Esophagus muscularis mucosa (tissue), 4 donors: ENCODE data around the gene PDXDC1. TPM values are rescaled to one million over a fixed set of nuclear protein-coding genes. Genes with fewer than 3 reads are reported as not detected.
"Not testable (repeated sequence)": the region's sequence is repeated elsewhere in the genome, so short reads cannot be mapped to it uniquely, and the experiment has no call there.

Experiments
- DNase-seq: peaks from one replicate; pipeline ENCODE4 v3.0.0-alpha.2; 2017; ENCODE audit errors: extremely low spot score
- H3K27ac ChIP-seq, 4 donors: fragments of 200-600 bp; sonication (generic); replicated peaks in 1 of 4; 1 replicate in 3 of 4; 2 replicates in 1 of 4; pipeline ENCODE4 v1.5.1; 2016 to 2019; ENCODE audit warnings: mild to moderate bottlenecking in 1 of 4
- H3K27me3 ChIP-seq, 4 donors: fragments of 200-600 bp; sonication (generic); one replicate each; pipeline versions ENCODE4 v1.5.1 to v1.6.0; 2016 to 2019
- H3K36me3 ChIP-seq, 4 donors: fragments of 200-600 bp; sonication (generic); one replicate each; pipeline ENCODE4 v1.5.1; 2016 to 2019
- H3K4me1 ChIP-seq, 4 donors: fragments of 200-600 bp; sonication (generic); one replicate each; pipeline ENCODE4 v1.5.1; 2016 to 2019
- H3K4me3 ChIP-seq, 4 donors: fragments of 200-600 bp; sonication (generic); 1 replicate in 2 of 4; 2 replicates in 2 of 4; pipeline ENCODE4 v1.5.1; 2016 to 2019; ENCODE audit warnings: mild to moderate bottlenecking in 4 of 4, moderate library complexity in 1 of 4
- H3K9me3 ChIP-seq, 4 donors: fragments of 200-600 bp; sonication (generic); 1 replicate in 3 of 4; 2 replicates in 1 of 4; pipeline ENCODE4 v1.5.1; 2016 to 2019
- WGBS: methylation state at CpG from one replicate; pipeline ENCODE4 v1.1.5; 2018; 5-methylcytosine and 5-hydroxymethylcytosine counted together
- intact Hi-C: fragments of 100-400 bp; cut with DNase I; formaldehyde crosslinking; loops from one replicate; pipeline ENCODE4 v1.15.1; 2023
- total RNA-seq, 4 donors: library from RNA; depleted of rRNA; stranded (reverse); fragments of >200 nt; gene quantifications; one replicate each; pipeline versions ENCODE4 v1.1.0 to v1.2.1, GENCODE V29; 2016

PDXDC1 gene
- total RNA-seq, 4 donors from 2014 or later, result 74.3 to 91.3 (median 85.9) TPM

DNA sequence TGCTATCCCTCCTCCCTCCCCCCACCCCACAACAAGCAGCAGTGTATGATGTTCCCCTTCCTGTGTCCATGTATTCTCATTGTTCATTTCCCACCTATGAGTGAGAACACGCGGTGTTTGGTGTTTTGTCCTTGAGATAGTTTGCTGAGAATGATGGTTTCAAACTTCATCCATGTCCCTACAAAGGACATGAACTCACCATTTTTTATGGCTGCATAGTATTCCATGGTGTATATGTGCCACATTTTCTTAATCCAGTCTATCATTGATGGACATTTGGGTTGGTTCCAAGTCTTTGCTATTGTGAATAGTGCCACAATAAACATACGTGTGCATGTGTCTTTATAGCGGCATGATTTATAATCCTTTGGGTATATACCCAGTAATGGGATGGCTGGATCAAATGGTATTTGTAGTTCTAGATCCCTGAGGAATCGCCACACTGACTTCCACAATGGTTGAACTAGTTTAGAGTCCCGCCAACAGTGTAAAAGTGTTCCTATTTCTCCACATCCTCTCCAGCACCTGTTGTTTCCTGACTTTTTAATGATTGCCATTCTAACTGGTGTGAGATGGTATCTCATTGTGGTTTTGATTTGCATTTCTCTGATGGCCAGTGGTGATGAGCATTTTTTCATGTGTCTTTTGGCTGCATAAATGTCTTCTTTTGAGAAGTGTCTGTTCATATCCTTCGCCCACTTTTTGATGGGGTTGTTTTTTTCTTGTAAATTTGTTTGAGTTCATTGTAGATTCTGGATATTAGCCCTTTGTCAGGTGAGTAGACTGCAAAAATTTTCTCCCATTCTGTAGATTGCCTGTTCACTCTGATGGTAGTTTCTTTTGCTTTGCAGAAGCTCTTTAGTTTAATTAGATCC is 18.7 kb downstream of the PDXDC1 start:
- DNase-seq, H3K4me3 ChIP-seq, H3K9me3 ChIP-seq, H3K27ac ChIP-seq, H3K27me3 ChIP-seq, intact Hi-C loops: not testable (repeated sequence)
- 100% methylated on average over 3 of the region's 7 CpGs for WGBS
- Histone ChIP-seq H3K36me3 (peaks cover 4 to 26% (median 8%) of the 10 kb centered on the region in 4 donors), H3K4me1 (peaks cover 0 to 26% (median 4%) of the 10 kb centered on the region in 4 donors)

DNA sequence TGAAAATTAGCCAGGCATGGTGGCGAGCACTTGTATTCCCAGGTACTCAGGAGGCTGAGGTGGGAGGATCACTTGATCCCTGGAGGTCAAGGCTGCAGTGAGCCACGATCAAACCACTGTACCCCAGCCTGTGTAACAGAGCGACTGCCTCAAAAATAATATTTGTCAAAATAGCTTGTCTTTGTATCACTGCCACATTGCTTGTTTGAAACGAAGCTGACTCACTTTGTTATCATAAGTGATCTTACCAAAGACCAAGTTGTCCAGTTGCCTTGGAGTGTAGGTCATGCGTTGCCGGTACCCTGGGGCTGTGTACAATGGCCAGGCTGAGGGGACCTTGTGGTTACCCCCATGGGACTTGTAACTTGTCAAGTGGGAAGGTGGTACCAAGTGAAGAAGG is 21.9 kb downstream of the PDXDC1 start:
- peak; percentile 24 for DNase-seq
- H3K27me3 ChIP-seq, intact Hi-C loops, H3K27ac ChIP-seq, H3K4me3 ChIP-seq, H3K9me3 ChIP-seq, H3K4me1 ChIP-seq: not testable (repeated sequence)
- peaks cover 12 to 41% (median 22%) of the 10 kb centered on the region in 4 donors for H3K36me3 ChIP-seq
- WGBS, result 83% methylated on average over 4 of the region's 6 CpGs

DNA sequence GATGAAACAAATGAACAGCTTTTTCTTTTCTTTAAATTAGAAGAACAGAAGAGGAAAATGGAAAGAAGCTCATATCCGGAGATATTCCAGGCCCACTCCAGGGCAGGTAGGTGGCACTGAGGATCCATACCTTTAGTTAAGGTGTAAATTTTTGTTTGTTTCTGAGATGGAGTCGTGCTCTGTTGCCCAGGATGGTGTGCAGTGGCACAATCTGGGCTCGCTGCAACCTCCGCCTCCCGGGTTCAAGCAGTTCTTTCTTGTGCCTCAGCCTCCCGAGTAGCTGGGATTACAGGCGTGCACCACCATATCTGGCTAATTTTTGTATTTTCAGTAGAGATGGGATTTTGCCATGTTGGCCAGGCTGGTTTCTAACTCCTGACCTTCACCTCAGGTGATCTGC is 23.5 kb downstream of the PDXDC1 start:
- H3K9me3 ChIP-seq, H3K27ac ChIP-seq, H3K4me1 ChIP-seq, H3K27me3 ChIP-seq, intact Hi-C loops, H3K4me3 ChIP-seq: not testable (repeated sequence)
- WGBS, result 97% methylated on average over 6 of the region's 7 CpGs
- peak; percentile 12 for DNase-seq
- peaks cover 12 to 50% (median 23%) of the 10 kb centered on the region in 4 donors for H3K36me3 ChIP-seq

DNA sequence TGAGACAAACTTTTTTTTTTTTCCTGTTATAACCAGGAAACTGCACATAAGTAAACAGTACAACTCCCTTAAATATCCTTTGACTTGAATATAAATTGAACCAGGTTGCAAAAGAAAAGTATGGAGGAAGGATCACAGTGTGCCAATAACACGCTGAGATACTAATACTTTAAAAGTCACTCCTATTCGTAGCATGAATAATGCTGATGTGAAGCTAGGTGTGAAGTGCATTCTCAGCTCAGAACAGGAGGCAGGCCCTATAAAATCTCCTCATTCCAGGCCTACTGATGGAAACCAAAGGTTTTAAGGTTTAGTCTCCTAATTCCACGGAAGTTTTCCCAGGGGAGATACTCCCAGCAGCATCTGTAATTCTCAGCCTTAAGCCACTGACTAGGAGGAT is 25.0 kb downstream of the PDXDC1 start:
- DNase-seq, H3K27ac ChIP-seq, H3K27me3 ChIP-seq, H3K9me3 ChIP-seq, H3K4me1 ChIP-seq, intact Hi-C loops, H3K4me3 ChIP-seq: not testable (repeated sequence)
- WGBS, result 91% methylated on average over 3 of the region's 3 CpGs
- peaks cover 12 to 63% (median 32%) of the 10 kb centered on the region in 4 donors for H3K36me3 ChIP-seq

DNA sequence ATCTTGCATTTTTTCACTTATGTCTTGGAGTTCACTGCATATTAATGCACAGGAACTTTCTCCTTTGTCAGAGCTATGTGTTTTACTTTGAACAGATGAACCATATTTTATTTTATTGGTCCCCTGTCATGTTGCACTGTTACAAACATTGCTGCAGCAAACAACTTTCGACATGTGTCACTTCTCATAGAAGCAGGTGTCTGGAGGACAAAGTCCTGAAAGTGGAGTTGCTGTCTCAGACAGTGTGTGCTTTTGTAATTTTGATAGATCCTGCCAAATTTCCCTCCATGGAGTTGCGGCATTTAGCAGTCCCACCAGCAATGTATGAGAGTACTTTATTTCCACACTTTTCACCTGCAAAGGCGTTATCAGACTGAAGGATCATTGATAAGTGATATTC is 27.6 kb downstream of the PDXDC1 start:
- 80% methylated on average over 1 of the region's 3 CpGs for WGBS
- H3K36me3 ChIP-seq, result peaks cover 12 to 86% (median 42%) of the 10 kb centered on the region in 4 donors
- H3K27me3 ChIP-seq, H3K27ac ChIP-seq, intact Hi-C loops, H3K9me3 ChIP-seq, DNase-seq, H3K4me3 ChIP-seq: not testable (repeated sequence)
- peaks cover 0 to 11% (median 6%) of the 10 kb centered on the region in 4 donors for H3K4me1 ChIP-seq

DNA sequence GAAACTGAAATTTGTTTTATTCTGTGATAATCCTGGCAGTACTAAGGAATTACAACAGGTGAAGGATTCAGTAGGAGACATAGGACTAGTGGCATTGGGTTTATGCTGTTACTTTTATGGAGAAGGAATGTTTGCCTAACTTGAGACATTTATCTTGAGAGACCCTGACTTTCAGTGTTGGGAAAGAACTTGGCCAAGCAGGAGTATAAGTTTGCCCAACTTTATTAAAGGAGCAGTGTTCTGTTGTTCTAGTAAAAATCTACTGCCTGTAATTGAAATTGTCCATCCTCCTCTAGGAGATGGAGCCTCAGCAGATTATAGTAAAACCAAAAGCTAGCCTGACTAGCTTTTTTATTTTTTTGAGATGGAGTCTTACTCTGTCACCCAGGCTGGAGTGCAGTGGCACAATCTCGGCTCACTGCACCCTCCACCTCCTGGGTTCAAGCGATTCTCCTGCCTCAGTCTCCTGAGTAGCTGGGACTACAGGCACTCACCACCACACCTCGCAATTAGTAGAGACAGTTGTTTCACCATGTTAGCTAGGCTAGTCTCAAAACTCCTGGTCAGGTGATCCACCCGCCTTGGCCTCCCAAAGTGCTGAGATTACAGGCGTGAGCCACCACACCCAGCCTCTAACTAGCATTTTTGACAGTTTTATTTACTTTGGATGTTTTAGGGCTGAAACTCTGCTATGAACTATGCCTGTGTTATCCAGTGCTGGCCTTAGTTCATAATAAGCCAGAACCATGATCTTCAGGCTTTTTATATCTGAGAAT is 30.7 kb downstream of the PDXDC1 start:
- H3K27me3 ChIP-seq, H3K4me3 ChIP-seq, intact Hi-C loops, DNase-seq, H3K9me3 ChIP-seq: not testable (repeated sequence)
- peaks cover 6 to 79% (median 39%) of the 10 kb centered on the region in 4 donors for H3K36me3 ChIP-seq
- H3K4me1 ChIP-seq, result peaks cover 0 to 11% (median 4%) of the 10 kb centered on the region in 4 donors
- WGBS, result 80% methylated on average over 5 of the region's 5 CpGs
- peak overlapping the region in 3 of 4 donors; percentile 1 to 44 (median 24) for H3K27ac ChIP-seq

DNA sequence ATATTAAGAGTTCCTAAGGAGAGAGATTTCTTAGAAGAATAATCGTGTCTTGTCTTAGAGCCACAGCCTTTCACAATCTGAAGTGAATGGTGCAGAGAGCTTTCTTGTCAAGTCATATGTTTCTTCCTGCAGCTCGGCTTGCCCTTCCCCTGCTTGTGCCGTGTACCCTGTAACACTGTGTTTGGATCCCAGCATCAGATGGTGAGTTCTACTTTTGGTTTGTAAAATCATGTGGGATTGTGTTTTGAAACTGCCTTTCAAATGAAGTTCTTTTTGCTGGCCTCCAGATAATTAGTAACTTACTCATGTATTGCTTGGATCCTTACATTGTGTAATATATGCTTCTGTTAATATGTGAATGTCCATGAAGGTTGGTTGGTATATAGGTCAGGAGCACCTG is 33.8 kb downstream of the PDXDC1 start:
- Histone ChIP-seq H3K36me3 (peaks cover 6 to 78% (median 34%) of the 10 kb centered on the region in 4 donors), H3K4me1 (peaks cover 0 to 14% (median 5%) of the 10 kb centered on the region in 4 donors)
- 90% methylated on average over 3 of the region's 3 CpGs for WGBS
- DNase-seq, H3K27me3 ChIP-seq, intact Hi-C loops, H3K27ac ChIP-seq, H3K4me3 ChIP-seq, H3K9me3 ChIP-seq: not testable (repeated sequence)

DNA sequence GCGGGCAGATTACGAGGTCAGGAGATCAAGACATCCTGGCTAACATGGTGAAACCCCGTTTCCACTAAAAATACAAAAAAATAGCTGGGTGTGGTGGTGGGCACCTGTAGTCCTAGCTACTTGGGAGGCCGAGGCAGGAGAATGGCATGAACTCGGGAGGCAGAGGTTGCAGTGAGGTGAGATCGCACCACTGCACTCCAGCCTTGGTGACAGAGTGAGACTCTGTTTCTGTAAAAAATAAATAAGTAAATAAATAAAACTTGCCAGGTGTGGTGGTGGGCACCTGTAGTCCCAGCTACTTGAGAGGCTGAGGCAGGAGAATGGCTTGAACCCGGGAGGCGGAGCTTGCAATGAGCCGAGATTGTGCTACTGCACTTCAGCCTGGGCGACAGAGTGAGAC is 38.1 kb downstream of the PDXDC1 start:
- H3K9me3 ChIP-seq, DNase-seq, intact Hi-C loops, H3K27me3 ChIP-seq, H3K4me3 ChIP-seq, H3K27ac ChIP-seq: not testable (repeated sequence)
- 92% methylated on average over 10 of the region's 10 CpGs for WGBS
- H3K4me1 ChIP-seq, result peaks cover 0 to 37% (median 27%) of the 10 kb centered on the region in 4 donors
- H3K36me3 ChIP-seq, result peaks cover 12 to 68% (median 28%) of the 10 kb centered on the region in 4 donors

DNA sequence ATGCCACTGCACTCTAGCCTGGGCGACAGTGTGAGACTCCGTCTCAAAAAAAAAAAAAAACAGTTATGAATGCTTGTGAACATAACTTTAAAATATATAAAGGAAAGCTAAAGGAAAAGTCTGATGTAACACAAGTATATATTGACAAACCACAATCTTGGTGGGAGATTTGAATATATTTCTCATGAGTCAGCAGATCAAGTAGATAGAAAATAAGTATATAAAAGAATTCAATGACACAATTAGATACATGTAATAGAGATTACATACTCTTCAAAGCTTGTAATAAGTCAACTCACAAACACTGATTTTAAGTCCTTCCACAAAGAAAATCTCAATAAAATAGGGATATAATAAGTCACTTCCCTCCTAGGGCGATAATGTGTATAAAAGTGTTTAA is 40.8 kb downstream of the PDXDC1 start:
- 95% methylated on average over 3 of the region's 3 CpGs for WGBS
- Histone ChIP-seq H3K27ac (peak overlapping the region in 1 of 4 donors; percentile 65), H3K36me3 (peaks cover 15 to 73% (median 35%) of the 10 kb centered on the region in 4 donors), H3K4me1 (peaks cover 0 to 37% (median 27%) of the 10 kb centered on the region in 4 donors)
- intact Hi-C loops, H3K27me3 ChIP-seq, DNase-seq, H3K4me3 ChIP-seq, H3K9me3 ChIP-seq: not testable (repeated sequence)

DNA sequence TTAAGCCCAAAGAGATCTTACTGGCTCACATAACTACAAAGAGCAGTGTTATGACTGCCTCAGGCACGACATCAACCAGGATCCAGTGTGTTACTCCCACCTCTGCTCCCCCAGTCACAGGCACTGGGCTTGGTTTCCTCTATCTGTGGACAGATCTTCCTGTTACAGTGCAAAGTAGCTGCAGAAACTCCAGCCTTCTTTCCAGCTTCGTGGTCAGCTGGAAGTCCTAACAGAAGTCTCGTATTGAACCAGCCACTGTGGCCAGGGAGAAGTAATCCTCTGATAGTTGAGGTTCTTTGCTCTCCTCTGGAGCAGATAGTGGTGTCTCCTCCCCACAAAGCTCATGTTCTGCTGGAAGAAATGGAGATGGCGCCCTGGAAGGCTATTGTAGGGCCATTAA is 41.5 kb downstream of the PDXDC1 start:
- DNase-seq, H3K9me3 ChIP-seq, H3K4me3 ChIP-seq, intact Hi-C loops, H3K27me3 ChIP-seq: not testable (repeated sequence)
- H3K36me3 ChIP-seq, result peaks cover 15 to 74% (median 38%) of the 10 kb centered on the region in 4 donors
- peaks cover 0 to 39% (median 28%) of the 10 kb centered on the region in 4 donors for H3K4me1 ChIP-seq
- H3K27ac ChIP-seq, result peak overlapping the region; percentile 14 to 65 (median 46)
- WGBS, result 82% methylated on average over 4 of the region's 4 CpGs
